Coronary artery (tissue), 2 donors: ENCODE measurements around the gene SEH1L.
A peak's percentile ranks its signal among the peaks of the same experiment; 100 is the strongest.
"Not testable (repeated sequence)": the region's sequence is repeated elsewhere in the genome, so short reads cannot be mapped to it uniquely, and the experiment has no call there.

Experiments used
- DNase-seq: peaks from one replicate; pipeline ENCODE4 v3.0.0-alpha.2; 2017; ENCODE audit warnings: low spot score
- H3K27ac ChIP-seq, 2 donors: fragments of 200-600 bp; sonication (generic); one replicate each; pipeline ENCODE4 v1.5.1; 2016 to 2019
- H3K4me3 ChIP-seq: fragments of 200-600 bp; sonication (generic); 2 replicates; pipeline ENCODE4 v1.5.1; 2016; ENCODE audit warnings: mild to moderate bottlenecking, moderate library complexity
- CTCF ChIP-seq: fragments of 200-600 bp; sonication (generic); IDR thresholded peaks from one replicate; pipeline ENCODE4 v1.5.1; 2019; ENCODE audit warnings: antibody characterized with exemption

The SEH1L gene

DNA sequence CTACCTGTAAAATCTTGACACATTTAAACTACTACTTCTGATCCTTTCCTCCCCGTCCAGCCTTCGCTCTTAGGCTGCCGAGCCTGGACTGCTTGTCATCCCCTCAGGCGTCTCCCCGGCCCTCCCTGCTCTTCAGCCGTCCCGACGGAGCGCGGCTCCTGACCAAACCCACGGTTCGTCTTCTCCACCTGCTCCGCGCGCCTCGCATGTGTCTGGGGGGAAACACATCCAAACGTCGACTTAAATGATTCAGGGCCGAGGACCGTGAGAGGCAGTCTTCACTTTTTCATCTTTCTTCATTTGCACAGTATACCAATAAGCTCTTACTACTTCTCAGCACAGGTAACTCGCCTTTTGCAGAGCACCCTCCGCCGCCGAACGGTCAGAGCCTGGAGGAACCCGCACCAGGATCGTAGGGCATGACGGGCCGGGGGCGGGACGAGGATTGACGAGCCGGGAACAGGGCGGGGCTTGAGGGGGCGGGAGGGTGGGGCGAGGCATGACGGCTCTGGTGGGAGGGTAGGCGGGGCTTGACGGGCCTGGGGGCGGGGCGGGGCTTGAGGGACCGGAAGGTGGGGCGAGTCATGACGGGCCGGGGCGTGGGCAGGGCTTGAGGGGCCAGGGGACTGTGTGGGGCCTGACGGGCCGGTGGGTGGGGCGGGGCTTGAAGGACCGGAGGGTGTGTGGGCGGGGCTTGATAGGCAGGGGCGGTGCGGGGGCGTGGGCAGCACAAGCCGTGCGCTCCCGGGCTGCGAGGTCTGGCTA is at the start of gene SEH1L:
TSS of gene SEH1L (plus strand) at position 727 of the 765 bp plus-strand sequence. CDS start 111 bp downstream, outside the sequence.
- Histone ChIP-seq H3K4me3 (peak within 1 kb of the TSS; percentile 81), H3K27ac (peak within 1 kb of the TSS; percentile 95 to 97)
- DNase-seq = peak; percentile 99
- no peak for TF ChIP-seq CTCF

- not testable (repeated sequence) for H3K27ac ChIP-seq, DNase-seq
These were observed 46.6 kb upstream of the SEH1L start for GRCh38 chr18:12901208-12901607.

GRCh38 chr18:12904012-12904516 is 43.7 kb upstream of the SEH1L start:
- no peak overlapping the region for H3K27ac ChIP-seq
- no peak for TF ChIP-seq CTCF
- H3K4me3 ChIP-seq = no peak overlapping the region
- DNase-seq = no peak

More at GRCh38 chr18:12901208-12901607, 46.6 kb upstream of the SEH1L start:
- not testable (repeated sequence) for H3K4me3 ChIP-seq

DNA sequence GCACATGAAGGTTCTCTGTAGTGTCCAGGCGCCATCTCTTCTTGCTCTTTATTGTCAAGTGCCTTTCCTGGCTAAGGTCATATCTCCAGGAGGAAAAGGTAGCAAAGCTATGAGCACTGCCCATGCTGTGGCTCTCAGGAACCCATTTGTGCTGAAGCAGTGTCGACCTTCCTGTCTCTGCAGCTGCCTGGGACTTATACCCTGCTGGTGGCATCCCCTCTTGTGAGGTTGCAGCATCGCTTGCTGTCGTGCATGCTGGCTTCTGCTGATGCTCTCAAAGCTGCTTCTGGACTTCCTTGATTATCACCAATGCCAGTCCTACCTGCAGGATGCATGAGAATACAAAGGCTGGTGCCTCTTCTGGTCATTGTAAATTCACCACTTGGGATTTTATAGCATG is 41.7 kb upstream of the SEH1L start:
- TF ChIP-seq CTCF = no peak
- no peak overlapping the region for H3K4me3 ChIP-seq
- DNase-seq = no peak
- no peak overlapping the region for H3K27ac ChIP-seq

DNA sequence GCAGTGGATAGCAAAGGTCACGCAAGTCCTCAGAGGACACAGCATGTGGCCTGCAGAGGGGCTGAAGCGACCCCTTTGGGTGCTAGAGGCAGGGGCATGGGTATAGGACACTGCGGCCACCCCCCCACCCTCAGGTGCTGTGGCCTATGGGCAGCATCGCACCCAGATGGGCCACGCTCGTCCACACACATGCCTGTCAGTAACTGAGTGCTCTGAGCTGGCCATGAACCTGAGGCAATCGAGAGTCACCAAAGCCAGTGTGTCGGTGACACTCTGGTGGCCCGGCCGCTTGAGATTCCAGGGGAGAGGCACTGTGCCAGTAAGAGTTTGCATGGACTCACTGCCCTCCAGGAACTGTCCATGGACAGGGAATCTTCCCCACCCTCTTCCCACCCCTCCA is 41.0 kb upstream of the SEH1L start:
- H3K27ac ChIP-seq = peak overlapping the region; percentile 73 to 74
- DNase-seq = no peak
- TF ChIP-seq CTCF = no peak
- H3K4me3 ChIP-seq = peak overlapping the region; percentile 57

DNA sequence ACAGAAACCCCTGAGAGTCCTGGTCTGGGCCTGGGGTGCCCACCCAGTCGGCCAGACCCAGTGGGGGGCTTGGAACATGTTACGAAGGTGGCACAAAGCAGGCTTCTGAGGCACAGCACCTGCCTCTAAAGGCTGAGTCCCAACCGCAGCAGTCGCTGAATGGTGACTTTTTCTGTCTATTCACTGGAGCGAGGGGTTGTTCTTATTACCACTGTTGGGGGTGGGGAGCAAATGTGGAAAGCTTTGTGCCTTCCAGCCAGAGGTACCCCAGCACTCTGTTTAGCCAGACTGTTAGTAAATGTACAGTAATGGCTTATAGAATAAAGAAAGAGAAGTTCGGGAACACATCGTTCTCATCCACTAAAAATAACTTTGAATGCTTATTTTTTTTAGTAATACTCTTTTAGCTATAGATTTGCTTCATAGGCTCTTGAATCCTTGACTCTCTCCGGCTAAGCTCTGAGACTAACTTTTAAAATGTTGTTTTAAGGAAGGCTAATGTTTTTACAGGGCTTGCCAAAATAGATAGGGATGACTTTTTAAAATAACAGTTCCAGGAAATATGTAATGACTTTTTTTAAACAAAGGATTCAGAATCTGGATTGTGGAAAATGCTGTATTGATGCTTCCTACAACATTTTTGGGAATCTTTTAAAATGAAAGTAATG is 40.4 kb upstream of the SEH1L start:
- H3K27ac ChIP-seq = peak overlapping the region; percentile 73 to 74
- DNase-seq = no peak
- no peak for TF ChIP-seq CTCF
- peak overlapping the region; percentile 57 for H3K4me3 ChIP-seq

- TF ChIP-seq CTCF = no peak
- Histone ChIP-seq H3K4me3 (no peak overlapping the region), H3K27ac (no peak overlapping the region)
- DNase-seq = no peak
These were observed 39.1 kb upstream of the SEH1L start for GRCh38 chr18:12908706-12909105.
